Ishikawa (cell line): ENCODE results near the gene KTI12.

Source experiments
- CEBPB ChIP-seq: IDR thresholded peaks from 2 replicates; pipeline ENCODE4 v1.6.1; 2012
- CREB1 ChIP-seq: IDR thresholded peaks from 2 replicates; pipeline ENCODE4 v1.6.1; 2012; ENCODE audit warnings: low read depth
- EGR1 ChIP-seq: IDR thresholded peaks from 2 replicates; pipeline ENCODE4 v1.6.1; 2012
- EP300 ChIP-seq: IDR thresholded peaks from 2 replicates; pipeline ENCODE4 v1.6.1; 2012; ENCODE audit warnings: borderline replicate concordance
- FOXM1 ChIP-seq: IDR thresholded peaks from 2 replicates; pipeline ENCODE4 v1.6.1; 2012; ENCODE audit warnings: low read depth, borderline replicate concordance
- MAX ChIP-seq: IDR thresholded peaks from 2 replicates; pipeline ENCODE4 v1.6.1; 2012
- NFIC ChIP-seq: IDR thresholded peaks from 2 replicates; pipeline ENCODE4 v1.6.1; 2012
- RAD21 ChIP-seq: IDR thresholded peaks from 2 replicates; pipeline ENCODE4 v1.6.1; 2012; ENCODE audit warnings: low read depth
- REST ChIP-seq: IDR thresholded peaks from 2 replicates; pipeline ENCODE4 v1.6.1; 2012; ENCODE audit warnings: low read depth, mild to moderate bottlenecking
- TAF1 ChIP-seq: IDR thresholded peaks from 2 replicates; pipeline ENCODE4 v1.6.1; 2012; ENCODE audit warnings: low read depth, mild to moderate bottlenecking
- TCF12 ChIP-seq: IDR thresholded peaks from 2 replicates; pipeline ENCODE4 v1.6.1; 2012; ENCODE audit warnings: low read depth
- TEAD4 ChIP-seq: IDR thresholded peaks from 2 replicates; pipeline ENCODE4 v1.6.1; 2012
- USF1 ChIP-seq: IDR thresholded peaks from 2 replicates; pipeline ENCODE4 v1.6.1; 2012
- YY1 ChIP-seq: IDR thresholded peaks from 2 replicates; pipeline ENCODE4 v1.6.1; 2012; ENCODE audit warnings: low read depth
- ZBTB7A ChIP-seq: IDR thresholded peaks from 2 replicates; pipeline ENCODE4 v1.6.1; 2012; ENCODE audit warnings: low read depth

KTI12 gene

GRCh38 chr1:51989582-51990477 is 43.8 kb downstream of the KTI12 start:
- TF ChIP-seq TAF1 (no peak), CREB1 (no peak), ZBTB7A (no peak), NFIC (no peak), EP300 (no peak), YY1 (no peak), REST (no peak), CEBPB (no peak), USF1 (no peak), MAX (no peak), EGR1 (no peak), TEAD4 (no peak), FOXM1 (no peak), TCF12 (no peak; the same call in 1 of the 2 replicates), RAD21 (no peak)

- TF ChIP-seq FOXM1, result no peak
- no peak for TF ChIP-seq NFIC
- no peak for TF ChIP-seq YY1
- TF ChIP-seq USF1, result no peak
- no peak for TF ChIP-seq ZBTB7A
- no peak for TF ChIP-seq CREB1
- no peak for TF ChIP-seq EP300
- TF ChIP-seq TCF12, result no peak
- no peak for TF ChIP-seq CEBPB
- no peak for TF ChIP-seq RAD21
- TF ChIP-seq TEAD4, result no peak
- no peak for TF ChIP-seq EGR1
- no peak for TF ChIP-seq TAF1
Observed at GRCh38 chr1:51988254-51988653, 45.4 kb downstream of the KTI12 start.

GRCh38 chr1:51986718-51987117 is 46.9 kb downstream of the KTI12 start:
- no peak for TF ChIP-seq TCF12
- no peak for TF ChIP-seq RAD21
- TF ChIP-seq MAX, result no peak
- no peak for TF ChIP-seq ZBTB7A
- no peak for TF ChIP-seq FOXM1
- no peak for TF ChIP-seq REST
- no peak for TF ChIP-seq TEAD4
- no peak for TF ChIP-seq NFIC
- TF ChIP-seq USF1, result no peak
- no peak for TF ChIP-seq EGR1
- TF ChIP-seq TAF1, result no peak
- TF ChIP-seq YY1, result no peak
- TF ChIP-seq CEBPB, result no peak
- no peak for TF ChIP-seq CREB1
- TF ChIP-seq EP300, result no peak

GRCh38 chr1:51982161-51982560 is 51.4 kb downstream of the KTI12 start:
- TF ChIP-seq USF1, result no peak
- TF ChIP-seq REST, result no peak
- TF ChIP-seq EP300, result no peak
- TF ChIP-seq MAX, result no peak
- no peak for TF ChIP-seq TAF1
- TF ChIP-seq CREB1, result no peak
- no peak for TF ChIP-seq EGR1
- TF ChIP-seq CEBPB, result no peak
- no peak for TF ChIP-seq ZBTB7A
- no peak for TF ChIP-seq TEAD4
- no peak for TF ChIP-seq YY1
- no peak for TF ChIP-seq RAD21
- TF ChIP-seq FOXM1, result no peak
- TF ChIP-seq TCF12, result no peak
- TF ChIP-seq NFIC, result no peak
